Kidney (tissue), 14 donors: ENCODE results near the gene CCM2. TPM values are rescaled to one million over a fixed set of nuclear protein-coding genes. Genes with fewer than 3 reads are reported as not detected.

Experiments used
- DNase-seq, 5 donors: peaks; one replicate each; pipeline ENCODE4 v3.0.0-alpha.2; 2013 to 2020
- FAIRE-seq: peaks from 2 replicates; lab custom pipeline; 2012; peaks lifted over from hg19 to GRCh38; lab: Jason Lieb, UNC
- H3K27ac ChIP-seq, 2 donors: one replicate each; pipeline ENCODE4 v1.7.0; 2013; ENCODE audit warnings: low read depth in 2 of 2, low read length in 2 of 2, inconsistent platforms in 1 of 2
- H3K27me3 ChIP-seq: one replicate; pipeline ENCODE4 v1.7.1; 2013; ENCODE audit warnings: low read length, inconsistent platforms; ENCODE audit not compliant: control insufficient read depth, insufficient read depth
- H3K36me3 ChIP-seq, 3 donors: one replicate each; pipeline versions ENCODE4 v1.7.0 to v1.7.1; 2013; ENCODE audit warnings: low read length in 3 of 3, control low read depth in 1 of 3, inconsistent platforms in 1 of 3; ENCODE audit not compliant: insufficient read depth in 3 of 3, control insufficient read depth in 2 of 3
- H3K4me1 ChIP-seq, 3 donors: one replicate each; pipeline versions ENCODE4 v1.7.0 to v1.7.1; 2013; ENCODE audit warnings: low read length in 3 of 3, inconsistent platforms in 1 of 3, low read depth in 1 of 3; ENCODE audit not compliant: control insufficient read depth in 2 of 3, insufficient read depth in 2 of 3
- H3K4me3 ChIP-seq, 3 donors: one replicate each; pipeline versions ENCODE4 v1.7.0 to v1.8.1; 2013; ENCODE audit warnings: low read length in 3 of 3, control low read depth in 1 of 3, inconsistent platforms in 1 of 3
- H3K9ac ChIP-seq, 3 donors: one replicate each; pipeline versions ENCODE4 v1.7.0 to v1.7.1; 2013; ENCODE audit warnings: low read length in 3 of 3, control low read depth in 1 of 3, inconsistent platforms in 1 of 3
- H3K9me3 ChIP-seq, 3 donors: one replicate each; pipeline versions ENCODE4 v1.7.0 to v1.7.1; 2013; ENCODE audit warnings: low read length in 3 of 3, control low read depth in 1 of 3, inconsistent platforms in 1 of 3; ENCODE audit not compliant: control insufficient read depth in 2 of 3, insufficient read depth in 1 of 3
- CTCF ChIP-seq: IDR thresholded peaks from 3 replicates; pipeline ENCODE4 v1.5.1; 2012; ENCODE audit warnings: mild to moderate bottlenecking, moderate library complexity, borderline replicate concordance; ENCODE audit not compliant: insufficient read depth; ENCODE audit errors: extremely low read depth
- intact Hi-C: fragments of 100-400 bp; cut with DNase I; formaldehyde crosslinking; loops from one replicate; pipeline ENCODE4 v1.11.1; 2022
- polyA plus RNA-seq: library from polyadenylated mRNA; stranded (reverse); fragments of 350-450 nt; fragmentation: Illumina TruSeq; extraction: RNeasy Lipid Tissue Mini Kit (QIAGEN cat#74804); gene quantifications from one replicate; pipeline ENCODE4 v1.2.3, GENCODE V29; 2014; ENCODE audit warnings: low read depth, low replicate concordance; ENCODE audit not compliant: insufficient read depth
- total RNA-seq: library from RNA; stranded (reverse); fragmentation: NEBNext Ultra II Directional; extraction: Animal tissue kit (Norgen Biotek cat#: 25700); gene quantifications from one replicate; pipeline ENCODE4 v1.2.1, GENCODE V29; 2021
- donor health status: control.
- donor health status: control.
- donor health status: control.
- donor health status: control.
- donor health status: control.
- donor health status: DM: yes; HTN: yes; CAD: no.
- donor health status: Normal renal cell carcinoma (clear cell type).

The CCM2 gene
- total and polyA plus RNA-seq, 2 donors from 2014 or later, result 35.0 to 37.8 TPM

DNA sequence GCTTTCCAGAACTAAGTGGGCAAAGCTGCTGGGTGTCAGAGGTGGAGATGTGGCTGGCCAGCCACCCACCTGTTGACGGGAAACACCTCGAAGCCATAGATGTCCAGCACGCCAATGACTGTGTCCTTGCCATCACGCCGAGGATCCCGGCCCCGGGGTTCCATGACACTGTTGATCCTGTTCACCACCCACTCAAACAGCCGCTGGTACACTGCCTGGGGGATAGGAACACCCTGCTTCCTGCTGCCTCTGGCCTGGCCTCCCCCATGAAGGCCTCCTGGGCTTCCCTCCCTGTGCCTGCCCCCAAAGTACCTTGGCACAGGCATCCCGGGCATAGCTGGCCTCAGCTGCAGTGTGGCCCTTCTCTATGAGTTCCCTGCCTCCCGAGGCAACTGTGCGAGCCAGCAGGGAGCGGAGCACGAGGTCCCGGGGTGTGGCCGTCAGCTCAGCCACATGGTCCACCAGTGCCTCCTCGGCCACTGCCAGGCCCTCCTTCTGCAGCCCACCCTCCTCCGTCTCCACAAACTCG is 29.4 kb upstream of the CCM2 start:
- Histone ChIP-seq H3K4me1 (no peaks in the 10 kb centered on the region), H3K27me3 (no peaks in the 10 kb centered on the region), H3K36me3 (no peaks in the 10 kb centered on the region), H3K9ac (no peak overlapping the region), H3K9me3 (no peaks in the 10 kb centered on the region), H3K4me3 (no peak overlapping the region), H3K27ac (no peak overlapping the region)
- no peak for TF ChIP-seq CTCF
- FAIRE-seq (no peak), DNase-seq (peak in 2 of 5 donors; percentile 30 to 56)
- intact Hi-C loops, result no loop called here

GRCh38 chr7:44971188-44971901 is 28.7 kb upstream of the CCM2 start:
- TF ChIP-seq CTCF, result no peak
- DNase-seq (peak in 2 of 5 donors; percentile 18 to 39), FAIRE-seq (no peak)
- Histone ChIP-seq H3K9ac (no peak overlapping the region), H3K27me3 (no peaks in the 10 kb centered on the region), H3K4me1 (no peaks in the 10 kb centered on the region), H3K4me3 (no peak overlapping the region), H3K27ac (no peak overlapping the region), H3K36me3 (no peaks in the 10 kb centered on the region), H3K9me3 (no peaks in the 10 kb centered on the region)
- intact Hi-C loops, result no loop called here

- FAIRE-seq (no peak), DNase-seq (peak in 1 of 5 donors; percentile 23)
- Histone ChIP-seq H3K36me3 (no peaks in the 10 kb centered on the region), H3K27me3 (no peaks in the 10 kb centered on the region), H3K4me3 (no peak overlapping the region), H3K9ac (no peak overlapping the region), H3K9me3 (no peaks in the 10 kb centered on the region), H3K27ac (no peak overlapping the region), H3K4me1 (no peaks in the 10 kb centered on the region)
- TF ChIP-seq CTCF, result no peak
- intact Hi-C loops, result no loop called here
Measured at GRCh38 chr7:44971902-44972441, 28.0 kb upstream of the CCM2 start.
